ENCODE data around the gene YWHAB. TPM values are rescaled to one million over a fixed set of nuclear protein-coding genes. Genes with fewer than 3 reads are reported as not detected.
A peak's percentile ranks its signal among the peaks of the same experiment; 100 is the strongest.

YWHAB gene
- total RNA-seq, 4 donors from 2014 or later, result 139 to 182 (median 164) TPM

GRCh38 chr20:44886266-44886651 lies 754 bp downstream of the YWHAB start:
- peak in 1 of 6 experiments; percentile 1 for TF ChIP-seq CTCF (IDR thresholded peaks at IDR 0.05)
- no peak for TF ChIP-seq POLR2A (IDR thresholded peaks at IDR 0.05)
- DNase-seq, result no peak
- 1 to 2% methylated on average over 8 of the region's 8 CpGs for WGBS, 2 donors
- Histone ChIP-seq H3K9me3 (no peaks in the 10 kb centered on the region), H3K27me3 (no peaks in the 10 kb centered on the region), H3K4me3 (replicated peaks in 1 of 3) (peak overlapping the region; percentile 95 to 97 (median 96)), H3K36me3 (no peaks in the 10 kb centered on the region), H3K27ac (peak overlapping the region; percentile 84 to 96 (median 92)), H3K4me1 (peaks cover 33 to 42% of the 10 kb centered on the region in 2 donors)
- intact Hi-C loops (cut with DNase I), result no loop called here

GRCh38 chr20:44886828-44887227 lies 1.3 kb downstream of the YWHAB start:
- TF ChIP-seq POLR2A (IDR thresholded peaks at IDR 0.05) (no peak), CTCF (IDR thresholded peaks at IDR 0.05) (no peak)
- no peaks in the 10 kb centered on the region for H3K9me3 ChIP-seq
- intact Hi-C loops (cut with DNase I), result no loop called here

GRCh38 chr20:44887466-44887865 lies 2.0 kb downstream of the YWHAB start:
- DNase-seq, result no peak
- H3K4me1 ChIP-seq, result peaks cover 36 to 45% of the 10 kb centered on the region in 2 donors
- no peak for TF ChIP-seq POLR2A (IDR thresholded peaks at IDR 0.05)
- TF ChIP-seq CTCF (IDR thresholded peaks at IDR 0.05), result no peak
- 63 to 72% methylated on average over 4 of the region's 4 CpGs for WGBS, 2 donors
- no peak overlapping the region for H3K4me3 ChIP-seq (replicated peaks in 1 of 3)
- H3K36me3 ChIP-seq, result no peaks in the 10 kb centered on the region
- no peaks in the 10 kb centered on the region for H3K27me3 ChIP-seq
- no peaks in the 10 kb centered on the region for H3K9me3 ChIP-seq
- intact Hi-C loops (cut with DNase I), result no loop called here
- peak overlapping the region in 1 of 3 donors; percentile 19 for H3K27ac ChIP-seq

More at GRCh38 chr20:44886828-44887227, 1.3 kb downstream of the YWHAB start:
- Histone ChIP-seq H3K27ac (peak overlapping the region in 1 of 3 donors; percentile 84), H3K36me3 (no peaks in the 10 kb centered on the region), H3K4me1 (peaks cover 36 to 42% of the 10 kb centered on the region in 2 donors), H3K4me3 (replicated peaks in 1 of 3) (peak overlapping the region in 1 of 3 donors; percentile 97), H3K27me3 (no peaks in the 10 kb centered on the region)
- DNase-seq, result no peak
- 3 to 9% methylated on average over 2 of the region's 2 CpGs for WGBS, 2 donors

- intact Hi-C loops (cut with DNase I), result no loop called here
- WGBS, 2 donors, result 69 to 71% methylated on average over 6 of the region's 6 CpGs
- Histone ChIP-seq H3K27me3 (no peaks in the 10 kb centered on the region), H3K9me3 (no peaks in the 10 kb centered on the region), H3K4me3 (replicated peaks in 1 of 3) (no peak overlapping the region), H3K4me1 (peaks cover 40 to 52% of the 10 kb centered on the region in 2 donors), H3K27ac (peak overlapping the region in 1 of 3 donors; percentile 4), H3K36me3 (no peaks in the 10 kb centered on the region)
- no peak for TF ChIP-seq POLR2A (IDR thresholded peaks at IDR 0.05)
- TF ChIP-seq CTCF (IDR thresholded peaks at IDR 0.05), result peak in 5 of 6 experiments; percentile 12 to 50 (median 39)
- no peak for DNase-seq
These were observed 3.0 kb downstream of the YWHAB start for GRCh38 chr20:44888226-44889103.

GRCh38 chr20:44891826-44892225 lies 6.3 kb downstream of the YWHAB start:
- peaks cover 51 to 53% of the 10 kb centered on the region in 2 donors for H3K4me1 ChIP-seq
- no peaks in the 10 kb centered on the region for H3K27me3 ChIP-seq
- no peak for DNase-seq
- no peak for TF ChIP-seq CTCF (IDR thresholded peaks at IDR 0.05)
- no peak for TF ChIP-seq POLR2A (IDR thresholded peaks at IDR 0.05)
- 87 to 90% methylated on average over 1 of the region's 1 CpG for WGBS, 2 donors
- no peaks in the 10 kb centered on the region for H3K36me3 ChIP-seq
- H3K27ac ChIP-seq, result no peak overlapping the region
- H3K4me3 ChIP-seq (replicated peaks in 1 of 3), result no peak overlapping the region
- intact Hi-C loops (cut with DNase I), result no loop called here
- no peaks in the 10 kb centered on the region for H3K9me3 ChIP-seq
